ENCODE data around the gene NXN. TPM values are rescaled to one million over a fixed set of nuclear protein-coding genes. Genes with fewer than 3 reads are reported as not detected.
"Not testable (repeated sequence)": the region's sequence is repeated elsewhere in the genome, so short reads cannot be mapped to it uniquely, and the experiment has no call there.

Gene NXN
- total RNA-seq, 6 experiments from 2014 or later = 81.7 to 93.8 (median 92.2) TPM

GRCh38 chr17:871751-872519, 107.6 kb downstream of the NXN start:
- H3K4me1 Mint-ChIP-seq (ENCODE audit: low read depth) = peaks cover 38% of the 10 kb centered on the region
- DNase-seq = no peak
- no peaks in the 10 kb centered on the region for H3K9me3 Mint-ChIP-seq
- H3K27me3 Mint-ChIP-seq (ENCODE audit: insufficient read depth) = peaks cover 4% of the 10 kb centered on the region
- H3K36me3 Mint-ChIP-seq (ENCODE audit: low read depth) = peaks cover 11% of the 10 kb centered on the region
- H3K27ac Mint-ChIP-seq = peak overlapping the region; percentile 6; the same call in 1 of the 2 replicates
- no peak for TF ChIP-seq CTCF (IDR thresholded peaks at IDR 0.05)
- no peak overlapping the region for H3K4me3 Mint-ChIP-seq

GRCh38 chr17:869567-870525, 109.7 kb downstream of the NXN start:
- Mint-ChIP-seq H3K9me3 (no peaks in the 10 kb centered on the region), H3K4me3 (peak overlapping the region; percentile 84), H3K27me3 (ENCODE audit: insufficient read depth) (peaks cover 4% of the 10 kb centered on the region; the same call in 1 of the 2 replicates), H3K36me3 (ENCODE audit: low read depth) (peaks cover 11% of the 10 kb centered on the region), H3K27ac (peak overlapping the region; percentile 97), H3K4me1 (ENCODE audit: low read depth) (peaks cover 38% of the 10 kb centered on the region)
- no peak for TF ChIP-seq CTCF (IDR thresholded peaks at IDR 0.05)
- DNase-seq = peak; percentile 82

GRCh38 chr17:869086-869485, 110.5 kb downstream of the NXN start:
- H3K27ac Mint-ChIP-seq = peak overlapping the region; percentile 97
- H3K4me3 Mint-ChIP-seq = peak overlapping the region; percentile 84

GRCh38 chr17:867896-868489, 111.6 kb downstream of the NXN start:
- DNase-seq = no peak
- Mint-ChIP-seq H3K27ac (peak overlapping the region; percentile 97), H3K36me3 (ENCODE audit: low read depth) (peaks cover 19% of the 10 kb centered on the region), H3K4me1 (ENCODE audit: low read depth) (peaks cover 38% of the 10 kb centered on the region), H3K4me3 (no peak overlapping the region), H3K9me3 (no peaks in the 10 kb centered on the region), H3K27me3 (ENCODE audit: insufficient read depth) (peaks cover 8% of the 10 kb centered on the region)
- no peak for TF ChIP-seq CTCF (IDR thresholded peaks at IDR 0.05)

More at GRCh38 chr17:869086-869485, 110.5 kb downstream of the NXN start:
- no peak for TF ChIP-seq CTCF (IDR thresholded peaks at IDR 0.05)
- Mint-ChIP-seq H3K36me3 (ENCODE audit: low read depth) (peaks cover 13% of the 10 kb centered on the region), H3K4me1 (ENCODE audit: low read depth) (peaks cover 38% of the 10 kb centered on the region), H3K9me3 (no peaks in the 10 kb centered on the region), H3K27me3 (ENCODE audit: insufficient read depth) (peaks cover 6% of the 10 kb centered on the region)
- peak; percentile 76 for DNase-seq

GRCh38 chr17:867238-867637, 112.3 kb downstream of the NXN start:
- not testable (repeated sequence) for H3K4me3 Mint-ChIP-seq; DNase-seq; H3K27me3 Mint-ChIP-seq (ENCODE audit: insufficient read depth); H3K27ac Mint-ChIP-seq; H3K9me3 Mint-ChIP-seq
- Mint-ChIP-seq H3K4me1 (ENCODE audit: low read depth) (peaks cover 36% of the 10 kb centered on the region), H3K36me3 (ENCODE audit: low read depth) (peaks cover 17% of the 10 kb centered on the region)
